ENCODE results near the gene TFB1M. TPM values are rescaled to one million over a fixed set of nuclear protein-coding genes. Genes with fewer than 3 reads are reported as not detected.
"Not testable (repeated sequence)": the region's sequence is repeated elsewhere in the genome, so short reads cannot be mapped to it uniquely, and the experiment has no call there.

TFB1M gene
- total RNA-seq, 4 donors from 2014 or later: 3.2 to 43.4 (median 16.5) TPM

DNA sequence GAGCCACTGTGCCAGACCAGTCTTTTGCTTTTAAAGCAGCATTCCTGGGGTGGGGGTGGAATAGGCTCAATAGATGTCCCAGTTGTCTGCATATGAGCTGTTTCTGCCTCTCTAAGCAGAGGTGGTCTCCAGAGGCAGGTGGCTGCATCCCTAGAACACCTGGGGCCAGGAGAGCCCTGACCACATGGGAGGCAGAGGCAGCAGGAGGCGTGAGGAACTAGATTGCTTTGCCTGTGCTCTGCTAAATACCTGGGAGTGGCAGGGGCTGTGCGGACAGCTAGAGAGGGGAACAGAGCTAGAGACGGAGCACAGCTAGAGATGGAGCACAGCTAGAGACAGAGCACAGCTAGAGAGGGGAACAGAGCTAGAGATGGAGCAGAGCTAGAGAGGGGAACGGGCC lies 79.6 kb downstream of the TFB1M start:
- H3K27me3 ChIP-seq: no peaks in the 10 kb centered on the region
- in situ Hi-C loops (cut with MboI; ENCODE audit: low pct_ligation_motif_present in 1 of 4, low pct_unique_long_range_greater_than_20kb in 1 of 4, low sequenced_read_pairs in 3 of 4) (no loop called here), intact Hi-C loops (cut with DNase I; ENCODE audit: low total_unique reads) (no loop called here)
- DNase-seq: no peak
- H3K4me1 ChIP-seq: peaks cover 0 to 4% (median 0%) of the 10 kb centered on the region in 4 donors
- H3K4me3 ChIP-seq: no peak overlapping the region
- H3K27ac ChIP-seq: peak overlapping the region in 2 of 4 donors; percentile 29 to 32
- TF ChIP-seq, protein P1, sequence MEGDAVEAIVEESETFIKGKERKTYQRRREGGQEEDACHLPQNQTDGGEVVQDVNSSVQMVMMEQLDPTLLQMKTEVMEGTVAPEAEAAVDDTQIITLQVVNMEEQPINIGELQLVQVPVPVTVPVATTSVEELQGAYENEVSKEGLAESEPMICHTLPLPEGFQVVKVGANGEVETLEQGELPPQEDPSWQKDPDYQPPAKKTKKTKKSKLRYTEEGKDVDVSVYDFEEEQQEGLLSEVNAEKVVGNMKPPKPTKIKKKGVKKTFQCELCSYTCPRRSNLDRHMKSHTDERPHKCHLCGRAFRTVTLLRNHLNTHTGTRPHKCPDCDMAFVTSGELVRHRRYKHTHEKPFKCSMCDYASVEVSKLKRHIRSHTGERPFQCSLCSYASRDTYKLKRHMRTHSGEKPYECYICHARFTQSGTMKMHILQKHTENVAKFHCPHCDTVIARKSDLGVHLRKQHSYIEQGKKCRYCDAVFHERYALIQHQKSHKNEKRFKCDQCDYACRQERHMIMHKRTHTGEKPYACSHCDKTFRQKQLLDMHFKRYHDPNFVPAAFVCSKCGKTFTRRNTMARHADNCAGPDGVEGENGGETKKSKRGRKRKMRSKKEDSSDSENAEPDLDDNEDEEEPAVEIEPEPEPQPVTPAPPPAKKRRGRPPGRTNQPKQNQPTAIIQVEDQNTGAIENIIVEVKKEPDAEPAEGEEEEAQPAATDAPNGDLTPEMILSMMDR (IDR thresholded peaks at IDR 0.05): no peak
- TF ChIP-seq POLR2AphosphoS5 (IDR thresholded peaks at IDR 0.05): no peak
- no peak for TF ChIP-seq POLR2A (IDR thresholded peaks at IDR 0.05)
- TF ChIP-seq EP300 (IDR thresholded peaks at IDR 0.05; ENCODE audit: low read depth): no peak
- 42 to 90% methylated on average over 2 to 4 of the region's 4 CpGs for WGBS, 2 donors (ENCODE audit: low coverage in 1 of 2)
- H3K36me3 ChIP-seq: no peaks in the 10 kb centered on the region
- H3K9me3 ChIP-seq: no peaks in the 10 kb centered on the region

DNA sequence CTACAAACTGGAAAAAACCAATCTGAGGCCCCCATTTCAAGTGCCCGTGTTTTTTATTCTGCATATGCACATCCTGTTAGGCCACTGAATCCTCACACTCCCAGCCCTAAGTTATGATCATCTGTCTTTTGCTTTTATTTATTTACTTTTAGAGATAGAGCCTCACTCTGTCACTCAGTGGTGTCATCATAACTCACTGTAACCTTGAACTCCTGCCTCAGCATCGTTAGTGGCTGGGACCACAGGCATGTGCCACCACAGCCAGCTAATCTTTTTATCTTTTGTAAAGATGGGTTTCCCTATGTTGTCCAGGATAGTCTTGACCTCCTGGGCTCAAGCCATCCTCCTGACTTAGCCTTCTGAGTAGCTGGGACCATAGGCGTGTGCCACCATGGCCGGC lies 80.1 kb downstream of the TFB1M start:
- no peaks in the 10 kb centered on the region for H3K36me3 ChIP-seq
- H3K27me3 ChIP-seq: no peaks in the 10 kb centered on the region
- TF ChIP-seq POLR2A (IDR thresholded peaks at IDR 0.05) (no peak), POLR2AphosphoS5 (IDR thresholded peaks at IDR 0.05) (no peak)
- peak overlapping the region in 1 of 4 donors; percentile 29 for H3K27ac ChIP-seq
- H3K9me3 ChIP-seq: no peaks in the 10 kb centered on the region
- no peak overlapping the region for H3K4me3 ChIP-seq
- in situ Hi-C loops (cut with MboI; ENCODE audit: low pct_ligation_motif_present in 1 of 4, low pct_unique_long_range_greater_than_20kb in 1 of 4, low sequenced_read_pairs in 3 of 4) (no loop called here), intact Hi-C loops (cut with DNase I; ENCODE audit: low total_unique reads) (no loop called here)
- 72 to 78% methylated on average over 1 to 4 of the region's 4 CpGs for whole genome bisulfite sequencing, 2 donors (ENCODE audit: low coverage in 1 of 2)
- peaks cover 0 to 4% (median 0%) of the 10 kb centered on the region in 4 donors for H3K4me1 ChIP-seq
- DNase-seq: no peak

DNA sequence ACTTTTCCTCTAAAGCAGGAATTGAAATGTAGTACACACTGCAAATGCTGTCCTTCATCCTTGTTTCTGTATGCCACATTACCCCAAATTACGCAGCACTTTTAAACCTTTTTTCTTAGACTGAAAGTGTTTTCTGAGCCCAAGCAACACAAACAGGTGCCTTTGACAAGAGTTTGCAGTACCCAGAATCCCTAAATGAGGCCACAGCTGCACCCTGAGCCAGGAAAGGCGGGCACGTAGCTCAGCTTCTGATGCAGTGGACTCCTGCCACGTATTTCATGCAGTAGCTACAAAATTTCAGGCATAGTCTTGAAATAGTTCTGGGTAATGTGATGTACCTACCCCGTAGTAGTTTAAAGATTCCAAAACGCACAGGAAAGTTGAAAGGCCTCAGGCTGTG lies 81.4 kb downstream of the TFB1M start:
- Histone ChIP-seq H3K9me3 (no peaks in the 10 kb centered on the region), H3K4me3 (no peak overlapping the region), H3K27ac (no peak overlapping the region), H3K4me1 (peaks cover 0 to 4% (median under 1%) of the 10 kb centered on the region in 4 donors), H3K36me3 (no peaks in the 10 kb centered on the region), H3K27me3 (no peaks in the 10 kb centered on the region)
- TF ChIP-seq POLR2AphosphoS5 (IDR thresholded peaks at IDR 0.05) (no peak), EP300 (IDR thresholded peaks at IDR 0.05; ENCODE audit: low read depth) (no peak), POLR2A (IDR thresholded peaks at IDR 0.05) (no peak)
- TF ChIP-seq, protein P1 (IDR thresholded peaks at IDR 0.05): no peak
- intact Hi-C loops (cut with DNase I; ENCODE audit: low total_unique reads): no loop called here
- no peak for DNase-seq
- in situ Hi-C loops (cut with MboI; ENCODE audit: low pct_ligation_motif_present in 1 of 4, low pct_unique_long_range_greater_than_20kb in 1 of 4, low sequenced_read_pairs in 3 of 4): no loop called here
- 77 to 83% methylated on average over 1 to 6 of the region's 6 CpGs for WGBS, 2 donors (ENCODE audit: low coverage in 1 of 2)

DNA sequence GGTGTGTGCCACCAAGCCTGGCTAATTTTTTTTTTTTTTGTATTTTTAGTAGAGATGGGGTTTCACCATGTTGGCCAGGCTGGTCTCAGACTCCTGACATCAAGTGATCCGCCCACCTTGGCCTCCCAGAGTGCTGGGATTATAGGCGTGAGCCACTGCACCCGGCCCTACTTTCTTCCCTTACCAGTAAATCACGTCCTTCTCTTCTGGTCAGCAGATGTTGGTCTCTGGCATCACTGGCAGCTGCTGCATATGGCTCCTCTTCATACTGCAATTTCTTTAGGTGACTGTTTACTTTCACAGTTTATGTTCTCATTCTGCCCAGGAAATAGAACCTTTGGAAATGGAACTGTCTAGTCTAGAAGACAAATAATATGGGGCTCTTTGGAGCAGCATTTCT lies 83.3 kb downstream of the TFB1M start:
- H3K36me3 ChIP-seq; H3K4me1 ChIP-seq; in situ Hi-C loops (cut with MboI; ENCODE audit: low pct_ligation_motif_present in 1 of 4, low pct_unique_long_range_greater_than_20kb in 1 of 4, low sequenced_read_pairs in 3 of 4); H3K9me3 ChIP-seq; intact Hi-C loops (cut with DNase I; ENCODE audit: low total_unique reads); H3K4me3 ChIP-seq; H3K27ac ChIP-seq; DNase-seq; H3K27me3 ChIP-seq: not testable (repeated sequence)
- WGBS, 2 donors (ENCODE audit: low coverage in 1 of 2): 89 to 100% methylated on average over 1 to 4 of the region's 4 CpGs

DNA sequence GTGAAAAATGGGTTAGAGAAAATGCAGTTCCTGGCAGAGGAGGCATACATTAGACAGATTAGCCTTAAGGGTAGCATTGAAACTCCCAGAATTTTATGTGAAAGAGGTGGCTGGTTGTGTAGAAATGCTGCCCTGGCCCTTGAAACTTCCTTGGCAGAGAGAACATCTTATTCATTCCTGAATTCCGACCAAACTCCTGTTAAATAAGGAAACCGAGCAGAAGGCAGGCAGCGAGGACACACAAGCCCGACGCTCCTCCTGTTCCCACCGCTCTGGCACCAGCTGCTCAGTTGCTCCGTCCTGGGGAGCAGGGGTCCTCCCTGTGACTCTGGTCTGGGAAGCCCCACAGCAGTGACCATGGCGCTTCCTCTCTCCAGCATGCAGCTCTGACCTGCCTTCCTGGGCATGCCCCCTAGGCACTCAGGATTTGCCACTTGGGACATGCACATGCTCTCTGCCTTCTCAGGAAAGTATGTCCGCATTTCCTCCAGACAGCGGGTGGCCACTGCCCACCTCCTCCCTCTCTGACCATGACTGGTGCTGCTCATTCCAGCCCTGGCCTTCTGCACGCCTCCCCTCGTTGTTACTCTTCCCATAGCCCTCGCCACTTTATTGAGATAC lies 85.6 kb downstream of the TFB1M start:
- intact Hi-C loops (cut with DNase I; ENCODE audit: low total_unique reads): no loop called here
- Histone ChIP-seq H3K9me3 (no peaks in the 10 kb centered on the region), H3K36me3 (no peaks in the 10 kb centered on the region), H3K4me1 (peaks cover 0 to 3% (median 0%) of the 10 kb centered on the region in 4 donors), H3K27ac (peak overlapping the region in 2 of 4 donors; percentile 40 to 60), H3K27me3 (no peaks in the 10 kb centered on the region), H3K4me3 (no peak overlapping the region)
- no peak for DNase-seq
- WGBS, 2 donors (ENCODE audit: low coverage in 1 of 2): 76 to 83% methylated on average over 9 to 13 of the region's 13 CpGs
- no peak for TF ChIP-seq POLR2AphosphoS5 (IDR thresholded peaks at IDR 0.05)
- TF ChIP-seq POLR2A (IDR thresholded peaks at IDR 0.05): no peak
- TF ChIP-seq EP300 (IDR thresholded peaks at IDR 0.05; ENCODE audit: low read depth): no peak
- TF ChIP-seq, protein P1 (IDR thresholded peaks at IDR 0.05): no peak
- in situ Hi-C loops (cut with MboI; ENCODE audit: low pct_ligation_motif_present in 1 of 4, low pct_unique_long_range_greater_than_20kb in 1 of 4, low sequenced_read_pairs in 3 of 4): no loop called here

All from transverse colon (tissue), 4 donors.